Endothelial cell of umbilical vein (primary cell): ENCODE measurements around the gene DNHD1.

Experiments
- EZH2 ChIP-seq: IDR thresholded peaks from 2 replicates; pipeline ENCODE4 v1.6.1; 2012; ENCODE audit warnings: borderline replicate concordance, low read depth, mild to moderate bottlenecking, moderate library complexity, low read length, inconsistent platforms; ENCODE audit not compliant: severe bottlenecking
- MYC ChIP-seq: IDR thresholded peaks from one replicate; pipeline ENCODE4 v1.6.1; 2011; ENCODE audit warnings: mild to moderate bottlenecking, low read depth, low read length

DNA sequence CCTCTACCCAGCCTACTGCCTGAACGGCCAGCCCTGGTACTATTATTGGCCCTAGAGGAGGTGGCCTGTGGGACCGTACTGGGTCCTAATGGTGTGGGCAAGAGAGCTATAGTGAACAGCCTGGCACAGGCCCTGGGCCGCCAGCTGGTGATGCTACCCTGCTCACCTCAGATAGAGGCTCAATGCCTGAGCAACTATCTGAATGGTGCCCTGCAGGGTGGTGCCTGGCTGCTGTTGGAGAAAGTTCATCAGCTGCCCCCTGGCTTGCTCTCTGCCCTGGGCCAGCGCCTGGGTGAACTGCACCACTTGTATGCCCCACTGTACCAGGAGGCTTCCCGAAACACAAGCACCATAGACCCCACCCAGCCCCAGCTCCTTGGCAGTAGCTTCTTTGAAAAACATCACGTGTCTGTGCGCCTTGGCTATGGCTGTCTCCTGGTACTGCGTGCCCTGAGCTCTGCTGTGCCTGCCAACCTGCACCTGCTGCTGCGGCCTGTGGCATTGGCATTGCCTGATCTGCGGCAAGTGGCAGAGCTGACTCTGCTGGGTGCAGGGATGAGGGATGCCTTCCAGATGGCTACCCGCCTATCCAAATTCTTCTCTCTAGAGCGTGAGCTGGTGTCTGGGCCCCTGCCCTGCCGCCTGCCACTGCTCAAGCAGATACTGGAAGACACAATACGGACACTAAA, 49.0 kb downstream of the DNHD1 start:
- TF ChIP-seq EZH2 = no peak
- TF ChIP-seq MYC = no peak
